ENCODE measurements around the gene ADH1B. TPM values are rescaled to one million over a fixed set of nuclear protein-coding genes. Genes with fewer than 3 reads are reported as not detected.

Gene ADH1B
- total and polyA plus RNA-seq, 2 of the 4 experiments (the other 2 are of a cell fraction), result 0.36 to 0.46 TPM

DNA sequence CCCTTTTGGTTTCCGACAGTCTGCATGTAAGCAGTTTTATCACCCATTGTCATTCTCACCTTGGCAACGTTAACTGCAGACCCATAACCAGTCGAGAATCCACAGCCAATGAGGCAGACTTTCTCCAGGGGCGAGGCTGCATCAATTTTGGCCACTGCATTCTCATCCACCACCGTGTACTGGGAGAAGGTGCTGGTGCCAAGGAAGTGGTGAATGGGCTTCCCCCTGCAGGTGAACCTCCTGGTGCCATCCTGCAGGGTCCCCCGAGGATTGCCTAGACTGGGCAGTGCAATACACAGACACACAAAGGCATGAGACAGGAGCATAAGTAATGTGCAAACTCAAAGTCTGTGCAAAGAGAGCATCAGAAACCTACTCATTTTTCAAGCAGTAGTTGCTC lies 5.4 kb downstream of the ADH1B start:
- Histone ChIP-seq H3K56ac (ENCODE audit: extremely low read depth, insufficient read depth, low read length) (no peak overlapping the region), H2BK20ac (ENCODE audit: low read depth, low read length) (no peak overlapping the region), H3K27ac (ENCODE audit: insufficient read depth, low read length) (no peak overlapping the region), H2BK15ac (ENCODE audit: low read depth, low read length) (no peak overlapping the region; the same call in 2 of the 3 replicates), H2AK5ac (ENCODE audit: low read depth, low read length) (no peak overlapping the region), H3K79me1 (ENCODE audit: low read depth in 1 of 2, low read length in 2 of 2) (no peaks in the 10 kb centered on the region), H3K9me1 (ENCODE audit: insufficient read depth, low read length) (no peaks in the 10 kb centered on the region), H2BK120ac (ENCODE audit: low read depth, low read length) (no peak overlapping the region), H3K9me3 (ENCODE audit: control insufficient read depth, insufficient read depth, low read length) (no peaks in the 10 kb centered on the region), H3K4me1 (ENCODE audit: control insufficient read depth, insufficient read depth, low read length) (no peaks in the 10 kb centered on the region), H3K27me3 (ENCODE audit: control insufficient read depth, insufficient read depth, low read length) (no peaks in the 10 kb centered on the region), H4K91ac (ENCODE audit: insufficient read depth, low read depth, low read length) (no peak overlapping the region), H4K20me1 (ENCODE audit: insufficient read depth, low read length) (no peaks in the 10 kb centered on the region), H2AFZ (replicated peaks; ENCODE audit: low read length, poor library complexity) (no peak overlapping the region), H3K36me3 (ENCODE audit: control insufficient read depth, insufficient read depth, low read length) (peaks cover 22% of the 10 kb centered on the region; the same call in 1 of the 2 replicates), H3K4ac (ENCODE audit: low read depth, low read length) (no peak overlapping the region), H4K8ac (ENCODE audit: low read depth in 2 of 2, low read length in 2 of 2) (no peak overlapping the region), H3K18ac (ENCODE audit: low read depth, low read length) (no peak overlapping the region), H2BK5ac (ENCODE audit: low read depth, low read length, poor library complexity, severe bottlenecking) (no peak overlapping the region), H3K23ac (ENCODE audit: low read depth, low read length) (no peak overlapping the region), H4K5ac (ENCODE audit: low read depth, low read length) (no peak overlapping the region; the same call in 1 of the 2 replicates), H3K14ac (replicated peaks; ENCODE audit: low read depth, low read length) (no peak overlapping the region), H2AK9ac (replicated peaks; ENCODE audit: low read depth, low read length, poor library complexity) (no peak overlapping the region), H3K4me3 (ENCODE audit: insufficient read depth, low read depth, low read length) (no peak overlapping the region), H3K4me2 (ENCODE audit: low read depth, low read length) (no peak overlapping the region), H3K9ac (ENCODE audit: low read depth, low read length) (no peak overlapping the region)
- dilution Hi-C loops (cut with HindIII; ENCODE audit: low sequenced_read_pairs, unreplicated experiment) (no loop called here), in situ Hi-C loops (cut with MboI; ENCODE audit: low sequenced_read_pairs) (no loop called here), intact Hi-C loops (cut with micrococcal nuclease) (no loop called here)
- BruUV-seq (replicated peaks), result no TSS peak
- WGBS, 2 experiments (ENCODE audit: extremely low coverage in 2 of 2, insufficient read length in 1 of 2), result 72% methylated on average over 2 of the region's 6 CpGs; no CpG with 5 or more reads in 1 of the 2 experiments
- TF ChIP-seq MAZ (IDR thresholded peaks at IDR 0.05; ENCODE audit: borderline replicate concordance, low read depth, low read length), result no peak
- TF ChIP-seq RAD21 (IDR thresholded peaks at IDR 0.05; ENCODE audit: low read length), result no peak
- no peak for TF ChIP-seq RFX5 (IDR thresholded peaks at IDR 0.05; ENCODE audit: low read depth, low read length)
- TF ChIP-seq CHD1 (IDR thresholded peaks at IDR 0.05; ENCODE audit: low read depth, low read length), result no peak
- no peak for TF ChIP-seq POLR2A (IDR thresholded peaks at IDR 0.05; ENCODE audit: low read depth, low read length)
- TF ChIP-seq FOS (IDR thresholded peaks at IDR 0.05; ENCODE audit: low read depth, low read length), result no peak
- TF ChIP-seq MXI1 (IDR thresholded peaks at IDR 0.05; ENCODE audit: borderline replicate concordance, low read depth, low read length), result no peak
- TF ChIP-seq CEBPB (IDR thresholded peaks at IDR 0.05; ENCODE audit: low read depth, low read length), result no peak
- TF ChIP-seq NFE2L2 (IDR thresholded peaks at IDR 0.05; ENCODE audit: low read depth, low read length), result no peak
- TF ChIP-seq MAFK (IDR thresholded peaks at IDR 0.05; ENCODE audit: low read depth, low read length), result no peak
- no peak for TF ChIP-seq SMC3 (IDR thresholded peaks at IDR 0.05; ENCODE audit: low read depth, low read length)
- TF ChIP-seq BHLHE40 (IDR thresholded peaks at IDR 0.05; ENCODE audit: low read depth, low read length), result no peak
- TF ChIP-seq, protein P1, sequence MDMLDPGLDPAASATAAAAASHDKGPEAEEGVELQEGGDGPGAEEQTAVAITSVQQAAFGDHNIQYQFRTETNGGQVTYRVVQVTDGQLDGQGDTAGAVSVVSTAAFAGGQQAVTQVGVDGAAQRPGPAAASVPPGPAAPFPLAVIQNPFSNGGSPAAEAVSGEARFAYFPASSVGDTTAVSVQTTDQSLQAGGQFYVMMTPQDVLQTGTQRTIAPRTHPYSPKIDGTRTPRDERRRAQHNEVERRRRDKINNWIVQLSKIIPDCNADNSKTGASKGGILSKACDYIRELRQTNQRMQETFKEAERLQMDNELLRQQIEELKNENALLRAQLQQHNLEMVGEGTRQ (IDR thresholded peaks at IDR 0.05; ENCODE audit: low read depth, low read length), result no peak
- TF ChIP-seq RCOR1 (IDR thresholded peaks at IDR 0.05; ENCODE audit: insufficient replicate concordance, low read length), result no peak
- TF ChIP-seq CTCF (conservative IDR thresholded peaks at IDR 0.05; ENCODE audit: low read depth, low read length), result no peak
- TF ChIP-seq ELK1 (IDR thresholded peaks at IDR 0.05; ENCODE audit: borderline replicate concordance, low read depth, low read length), result no peak
- DNase-seq, result no peak
- ChIA-PET CTCF (no interaction called here), POLR2A (ENCODE audit: unreplicated experiment) (no interaction called here)
- no peak for ATAC-seq (ENCODE audit: low read depth)
